GM13977 (cell line): Measurements from ENCODE around the gene PER2.
"Not testable (repeated sequence)": the region's sequence is repeated elsewhere in the genome, so short reads cannot be mapped to it uniquely, and the experiment has no call there.

Experiments used
- DNase-seq: peaks from one replicate; pipeline ENCODE4 v3.0.0; 2012; ENCODE audit warnings: low spot score
- in situ Hi-C: fragments of 300-500 bp; cut with MboI; formaldehyde crosslinking; loops from one replicate; pipeline ENCODE4 v1.12.0; 2022; ENCODE audit warnings: low sequenced_read_pairs, low pct_unique_long_range_greater_than_20kb, mixed read lengths, inconsistent platforms; ENCODE audit not compliant: unreplicated experiment
- TF ChIP-seq, protein P1 (sequence below): IDR thresholded peaks from 2 replicates; pipeline ENCODE4 v1.5.1; 2012; ENCODE audit warnings: mild to moderate bottlenecking, control low read depth; ENCODE audit not compliant: insufficient read depth; ENCODE audit errors: extremely low read depth, missing control alignments

Gene PER2

DNA sequence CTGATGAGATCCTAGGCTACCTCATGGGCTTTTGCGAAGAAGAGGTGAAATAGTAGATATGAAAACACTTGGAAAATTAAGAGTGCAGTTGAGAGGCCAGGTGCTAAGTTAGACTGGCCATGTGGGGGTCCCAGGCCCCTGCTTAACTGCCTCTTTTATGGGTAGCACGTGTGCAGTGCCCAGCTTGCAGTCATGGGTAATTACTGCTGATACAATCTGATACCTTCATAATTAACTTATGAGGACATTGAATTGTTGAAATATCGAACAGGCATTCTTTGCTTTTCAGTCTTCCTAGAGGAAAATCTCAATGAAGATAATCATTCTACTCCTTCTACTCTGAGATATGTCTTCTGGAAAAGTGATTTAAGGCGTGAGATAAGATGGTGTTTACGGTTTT is 43.5 kb upstream of the PER2 start:
- in situ Hi-C loops = no loop called here
- DNase-seq = no peak
- TF ChIP-seq, protein P1, sequence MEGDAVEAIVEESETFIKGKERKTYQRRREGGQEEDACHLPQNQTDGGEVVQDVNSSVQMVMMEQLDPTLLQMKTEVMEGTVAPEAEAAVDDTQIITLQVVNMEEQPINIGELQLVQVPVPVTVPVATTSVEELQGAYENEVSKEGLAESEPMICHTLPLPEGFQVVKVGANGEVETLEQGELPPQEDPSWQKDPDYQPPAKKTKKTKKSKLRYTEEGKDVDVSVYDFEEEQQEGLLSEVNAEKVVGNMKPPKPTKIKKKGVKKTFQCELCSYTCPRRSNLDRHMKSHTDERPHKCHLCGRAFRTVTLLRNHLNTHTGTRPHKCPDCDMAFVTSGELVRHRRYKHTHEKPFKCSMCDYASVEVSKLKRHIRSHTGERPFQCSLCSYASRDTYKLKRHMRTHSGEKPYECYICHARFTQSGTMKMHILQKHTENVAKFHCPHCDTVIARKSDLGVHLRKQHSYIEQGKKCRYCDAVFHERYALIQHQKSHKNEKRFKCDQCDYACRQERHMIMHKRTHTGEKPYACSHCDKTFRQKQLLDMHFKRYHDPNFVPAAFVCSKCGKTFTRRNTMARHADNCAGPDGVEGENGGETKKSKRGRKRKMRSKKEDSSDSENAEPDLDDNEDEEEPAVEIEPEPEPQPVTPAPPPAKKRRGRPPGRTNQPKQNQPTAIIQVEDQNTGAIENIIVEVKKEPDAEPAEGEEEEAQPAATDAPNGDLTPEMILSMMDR = no peak

DNA sequence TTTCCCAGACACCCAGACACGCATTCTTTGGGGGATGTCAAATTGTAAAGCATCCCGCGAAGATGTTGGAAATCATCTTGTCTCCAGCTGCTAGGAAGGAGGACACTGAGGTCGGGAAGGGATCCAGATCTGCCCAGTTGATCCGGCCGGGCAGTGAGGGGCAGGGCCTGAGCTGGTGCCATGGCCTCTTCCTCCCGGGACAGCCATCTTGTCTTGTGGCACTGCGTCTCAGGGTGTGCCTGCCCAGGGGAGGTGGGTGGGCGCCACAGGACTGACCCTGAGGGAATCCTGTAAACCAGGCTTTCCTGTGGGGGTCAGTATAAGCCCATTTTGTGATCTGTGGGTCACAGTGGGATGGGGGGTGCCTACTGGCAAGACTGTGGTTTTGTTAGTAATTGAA is 42.0 kb upstream of the PER2 start:
- no peak for DNase-seq
- in situ Hi-C loops = no loop called here
- TF ChIP-seq, protein P1 = no peak

DNA sequence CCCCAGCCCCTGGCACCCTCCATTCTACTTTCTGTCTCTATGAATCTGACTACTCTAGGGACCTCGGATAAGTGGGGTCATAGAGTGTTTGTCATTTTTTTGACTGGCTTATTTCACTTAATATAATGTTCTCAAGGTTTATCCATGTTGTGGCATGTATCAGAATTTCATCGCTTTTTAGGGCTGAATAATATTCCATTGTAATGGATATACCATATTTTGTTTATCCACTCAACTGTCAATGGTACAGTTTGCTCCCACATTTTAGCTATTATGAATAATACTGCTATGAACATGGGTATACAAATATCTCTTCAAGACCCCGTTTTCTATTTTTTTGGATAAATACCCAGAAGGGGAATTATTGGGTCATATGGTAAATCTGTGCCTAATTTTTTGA is 39.3 kb upstream of the PER2 start:
- DNase-seq = no peak
- in situ Hi-C loops = no loop called here
- TF ChIP-seq, protein P1 = no peak

DNA sequence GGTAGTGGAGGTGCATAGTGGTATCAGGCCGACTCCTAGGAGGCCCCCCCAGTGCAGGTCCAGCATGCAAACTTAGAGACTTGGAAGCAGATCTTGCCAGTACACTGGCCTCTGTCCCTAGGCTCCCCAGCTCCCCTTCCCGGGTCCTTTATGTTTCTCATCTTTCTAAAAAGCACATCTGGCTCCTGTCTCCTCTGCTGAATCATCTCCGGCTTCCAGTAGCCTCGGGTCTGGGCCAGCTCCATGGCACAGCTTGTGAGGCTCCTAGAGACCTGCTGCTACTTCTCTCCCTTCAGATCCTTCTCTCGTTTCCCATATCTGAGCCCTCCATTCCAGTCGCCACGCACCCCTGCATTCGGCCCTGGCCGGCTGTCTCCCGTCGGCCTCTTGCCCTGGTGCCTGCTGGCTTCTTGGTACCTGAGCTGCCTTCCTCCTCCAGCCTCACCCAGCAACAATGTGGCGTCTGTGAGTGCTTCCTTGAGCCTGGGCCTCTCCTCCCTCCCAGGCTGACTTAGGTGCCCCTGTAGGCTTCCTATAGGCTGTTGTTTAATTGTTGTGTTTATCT is 38.5 kb upstream of the PER2 start:
- in situ Hi-C loops = no loop called here
- DNase-seq = no peak
- TF ChIP-seq, protein P1 = no peak

DNA sequence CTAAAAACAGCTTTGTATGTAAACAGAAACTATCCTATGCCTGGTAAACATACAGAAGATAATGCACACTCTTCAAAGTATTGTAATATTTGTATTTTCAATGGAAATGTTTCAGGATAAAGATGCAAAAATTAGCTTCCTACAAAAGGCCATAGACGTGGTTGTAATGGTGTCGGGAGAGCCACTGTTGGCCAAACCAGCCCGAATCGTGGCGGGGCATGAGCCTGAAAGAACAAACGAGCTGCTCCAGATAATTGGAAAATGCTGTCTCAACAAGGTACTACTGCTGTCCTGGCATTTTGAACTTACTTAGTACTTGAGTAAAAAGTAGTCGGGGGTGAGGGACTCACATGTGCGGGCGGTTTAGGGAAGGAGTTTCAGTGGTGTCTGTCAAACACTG is 37.3 kb upstream of the PER2 start:
- in situ Hi-C loops = no loop called here
- no peak for DNase-seq
- TF ChIP-seq, protein P1 = no peak

DNA sequence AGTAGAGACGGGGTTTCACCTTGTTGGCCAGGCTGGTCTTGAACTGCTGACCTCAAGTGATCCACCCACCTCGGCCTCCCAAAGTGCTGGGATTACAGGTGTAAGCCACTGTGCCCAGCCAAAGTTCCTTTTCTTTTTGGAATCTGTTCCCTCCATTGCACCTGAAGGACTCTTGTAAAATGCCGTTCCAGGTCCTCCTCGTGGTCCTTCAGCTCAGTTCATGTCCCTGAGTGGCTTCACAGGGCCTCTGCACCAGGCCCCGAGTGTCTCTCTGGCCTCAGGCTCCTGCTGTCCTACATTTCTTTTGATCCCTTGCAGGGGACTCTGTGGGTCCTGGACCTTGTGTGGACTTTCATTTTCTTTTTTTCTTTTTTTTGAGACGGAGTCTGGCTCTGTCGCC is 35.8 kb upstream of the PER2 start:
- in situ Hi-C loops, DNase-seq: not testable (repeated sequence)

DNA sequence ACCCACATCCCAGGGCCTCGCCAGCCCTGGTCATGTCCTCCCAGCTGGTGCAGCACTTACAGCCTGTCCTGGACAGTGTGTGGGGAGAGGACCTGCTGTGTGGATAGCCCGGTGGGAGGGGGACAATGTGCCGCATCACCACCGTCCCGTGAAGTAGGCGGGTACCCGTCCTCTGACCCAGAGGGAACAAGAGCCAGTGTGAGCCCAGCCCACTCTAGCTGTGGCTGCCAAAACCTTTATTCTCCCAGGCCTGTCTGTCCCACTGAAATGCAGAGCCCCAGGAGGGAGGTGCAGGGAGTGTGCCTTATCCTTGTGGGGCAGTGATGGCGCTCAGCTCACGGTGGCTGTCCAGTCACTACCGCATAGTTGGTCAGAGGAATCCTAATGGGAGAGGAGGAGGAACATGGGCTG is 33.6 kb upstream of the PER2 start:
- TF ChIP-seq, protein P1 = no peak
- no peak for DNase-seq
- in situ Hi-C loops = no loop called here
